ENCODE results near the gene FNDC4.

- no peak for TF ChIP-seq CTCF (IDR thresholded peaks at IDR 0.05)
- peak; percentile 20 for TF ChIP-seq POLR2A (IDR thresholded peaks at IDR 0.05; ENCODE audit: low read depth)
- TF ChIP-seq EP300 (IDR thresholded peaks at IDR 0.05) = no peak
Measured at GRCh38 chr2:27489498-27490397, 5.3 kb downstream of the FNDC4 start, which contains the start of gene IFT172.
